H9 (cell line): ENCODE results near the gene MIGA2. TPM values are rescaled to one million over a fixed set of nuclear protein-coding genes. Genes with fewer than 3 reads are reported as not detected.

Experiments
- DNase-seq: peaks from one replicate; pipeline ENCODE4 v3.0.0-alpha.2; 2017
- H2AFZ ChIP-seq: one replicate; pipeline ENCODE4 v1.6.1; 2013; ENCODE audit warnings: mild to moderate bottlenecking, low read length, control low read depth, moderate library complexity
- H2AK5ac ChIP-seq: 2 replicates; pipeline ENCODE4 v1.6.1; 2013; ENCODE audit warnings: low read length, control low read depth, mixed read lengths; ENCODE audit not compliant: insufficient read length
- H2BK120ac ChIP-seq: one replicate; pipeline ENCODE4 v1.6.1; 2013; ENCODE audit warnings: low read depth, mild to moderate bottlenecking, low read length, control low read depth, inconsistent platforms; ENCODE audit not compliant: poor library complexity, severe bottlenecking
- H2BK12ac ChIP-seq: 2 replicates; pipeline ENCODE4 v1.6.1; 2013; ENCODE audit warnings: low read length, control low read depth, mixed read lengths, low read depth; ENCODE audit not compliant: insufficient read length
- H2BK15ac ChIP-seq: 2 replicates; pipeline ENCODE4 v1.6.1; 2013; ENCODE audit warnings: low read depth, low read length, control low read depth
- H2BK20ac ChIP-seq: one replicate; pipeline ENCODE4 v1.6.1; 2013; ENCODE audit warnings: low read depth, mild to moderate bottlenecking, low read length, control low read depth, inconsistent platforms; ENCODE audit not compliant: poor library complexity, severe bottlenecking
- H2BK5ac ChIP-seq: 2 replicates; pipeline ENCODE4 v1.6.1; 2013; ENCODE audit warnings: low read length, control low read depth, mixed read lengths; ENCODE audit not compliant: insufficient read length
- H3K14ac ChIP-seq: 2 replicates; pipeline ENCODE4 v1.6.1; 2013; ENCODE audit warnings: low read length, control low read depth; ENCODE audit not compliant: insufficient read depth
- H3K18ac ChIP-seq: 2 replicates; pipeline ENCODE4 v1.6.1; 2013; ENCODE audit warnings: low read depth, mild to moderate bottlenecking, mixed read lengths, low read length, control low read depth; ENCODE audit not compliant: insufficient read length
- H3K23ac ChIP-seq: 2 replicates; pipeline ENCODE4 v1.6.1; 2013; ENCODE audit warnings: low read length, control low read depth, mixed read lengths, low read depth; ENCODE audit not compliant: insufficient read length
- H3K23me2 ChIP-seq: 2 replicates; pipeline ENCODE4 v1.6.1; 2013; ENCODE audit warnings: low read depth, mild to moderate bottlenecking, mixed read lengths, low read length, control low read depth; ENCODE audit not compliant: insufficient read length, poor library complexity, severe bottlenecking
- H3K27ac ChIP-seq: 2 replicates; pipeline ENCODE4 v1.5.1; 2013; ENCODE audit warnings: low read length, control low read depth, mixed read lengths, low read depth; ENCODE audit not compliant: insufficient read length
- H3K27me3 ChIP-seq: 2 replicates; pipeline ENCODE4 v1.6.1; 2013; ENCODE audit warnings: low read length, control low read depth, inconsistent platforms; ENCODE audit not compliant: insufficient read depth
- H3K4ac ChIP-seq: 2 replicates; pipeline ENCODE4 v1.6.1; 2013; ENCODE audit warnings: low read depth, mild to moderate bottlenecking, control low read depth, inconsistent platforms, low read length, moderate library complexity
- H3K4me1 ChIP-seq: 2 replicates; pipeline ENCODE4 v1.6.1; 2013; ENCODE audit warnings: low read length, control low read depth, inconsistent platforms; ENCODE audit not compliant: insufficient read depth
- H3K4me2 ChIP-seq: 2 replicates; pipeline ENCODE4 v1.6.1; 2013; ENCODE audit warnings: low read length, control low read depth, mixed read lengths; ENCODE audit not compliant: insufficient read length, insufficient read depth
- H3K56ac ChIP-seq: 2 replicates; pipeline ENCODE4 v1.6.1; 2013; ENCODE audit warnings: low read depth, mild to moderate bottlenecking, mixed read lengths, low read length, control low read depth; ENCODE audit not compliant: insufficient read length
- H3K79me1 ChIP-seq: 2 replicates; pipeline ENCODE4 v1.6.1; 2013; ENCODE audit warnings: low read depth, mild to moderate bottlenecking, moderate library complexity, low read length, control low read depth, inconsistent platforms; ENCODE audit not compliant: insufficient read depth, poor library complexity, severe bottlenecking
- H3K79me2 ChIP-seq: 2 replicates; pipeline ENCODE4 v1.6.1; 2013; ENCODE audit warnings: low read length, control low read depth, inconsistent platforms; ENCODE audit not compliant: insufficient read depth
- H3K9ac ChIP-seq: 2 replicates; pipeline ENCODE4 v1.6.1; 2013; ENCODE audit warnings: low read length, control low read depth, mixed read lengths; ENCODE audit not compliant: insufficient read length; ENCODE audit errors: extremely low read depth
- H3K9me3 ChIP-seq: one replicate; pipeline ENCODE4 v1.6.1; 2013; ENCODE audit warnings: low read depth, low read length, inconsistent platforms; ENCODE audit not compliant: control insufficient read depth
- H3T11ph ChIP-seq: one replicate; pipeline ENCODE4 v1.6.1; 2013; ENCODE audit warnings: mild to moderate bottlenecking, low read length, control low read depth, inconsistent platforms
- H4K20me1 ChIP-seq: one replicate; pipeline ENCODE4 v1.6.1; 2013; ENCODE audit not compliant: control insufficient read depth, insufficient read length, insufficient read depth
- H4K5ac ChIP-seq: 2 replicates; pipeline ENCODE4 v1.6.1; 2013; ENCODE audit warnings: low read depth, mild to moderate bottlenecking, mixed read lengths, low read length, control low read depth; ENCODE audit not compliant: insufficient read length
- H4K8ac ChIP-seq: replicated peaks from 2 replicates; pipeline ENCODE4 v1.6.1; 2013; ENCODE audit warnings: low read length, control low read depth, mixed read lengths, low read depth; ENCODE audit not compliant: insufficient read length
- H4K91ac ChIP-seq: 2 replicates; pipeline ENCODE4 v1.6.1; 2013; ENCODE audit warnings: low read depth, mild to moderate bottlenecking, moderate library complexity, mixed read lengths, low read length, control low read depth; ENCODE audit not compliant: insufficient read length
- H3K27ac Mint-ChIP-seq, 3 experiments: 2 replicates in 2 of 3; 3 replicates in 1 of 3; pipeline ENCODE4 v1.8.0; 2020 to 2021; ENCODE audit warnings: mixed read lengths in 3 of 3, mild to moderate bottlenecking in 1 of 3, moderate library complexity in 1 of 3
- H3K27me3 Mint-ChIP-seq: 2 replicates; pipeline ENCODE4 v1.8.0; 2021; ENCODE audit warnings: low read depth, mild to moderate bottlenecking, moderate library complexity, mixed read lengths
- H3K36me3 Mint-ChIP-seq, 3 experiments: 2 replicates in 2 of 3; 3 replicates in 1 of 3; pipeline ENCODE4 v1.8.0; 2020 to 2021; ENCODE audit warnings: low read depth in 3 of 3, mixed read lengths in 3 of 3; ENCODE audit not compliant: insufficient read depth in 1 of 3
- H3K4me1 Mint-ChIP-seq, 2 experiments: 2 replicates each; pipeline ENCODE4 v1.8.0; 2020; ENCODE audit warnings: mixed read lengths in 2 of 2
- H3K4me3 Mint-ChIP-seq, 2 experiments: 2 replicates in 1 of 2; 3 replicates in 1 of 2; pipeline ENCODE4 v1.8.0; 2020 to 2021; ENCODE audit warnings: mild to moderate bottlenecking in 2 of 2, mixed read lengths in 2 of 2, moderate library complexity in 1 of 2
- H3K9me3 Mint-ChIP-seq, 2 experiments: 2 replicates in 1 of 2; 3 replicates in 1 of 2; pipeline ENCODE4 v1.8.0; 2020; ENCODE audit warnings: mild to moderate bottlenecking in 2 of 2, mixed read lengths in 2 of 2, moderate library complexity in 1 of 2
- CTCF ChIP-seq: fragments of 200-600 bp; sonication (generic); conservative IDR thresholded peaks from 3 replicates; pipeline ENCODE4 v1.8.0; 2021; ENCODE audit warnings: antibody characterized with exemption, mild to moderate bottlenecking
- WGBS: extraction: QIAGEN DNeasy Blood & Tissue Kit; methylation state at CpG from one replicate; pipeline ENCODE4 v1.1.7; 2013; ENCODE audit warnings: missing lambda C conversion rate, low lambda C conversion rate, mixed read lengths; ENCODE audit not compliant: insufficient read length; ENCODE audit errors: extremely low coverage; 5-methylcytosine and 5-hydroxymethylcytosine counted together
- total RNA-seq: library from RNA; stranded (reverse); gene quantifications from 2 replicates; pipeline ENCODE4 v1.2.1, GENCODE V29; 2021

The MIGA2 gene
- total RNA-seq, 1 experiment from 2014 or later: 37.8 TPM

- Histone ChIP-seq H2BK12ac (no peak overlapping the region), H2BK5ac (no peak overlapping the region), H3K56ac (no peak overlapping the region), H2AFZ (no peak overlapping the region), H3K4me1 (no peaks in the 10 kb centered on the region; the same call in 1 of the 2 replicates), H3K9ac (no peak overlapping the region), H3K79me2 (no peaks in the 10 kb centered on the region), H3K23ac (no peak overlapping the region), H3K14ac (no peak overlapping the region), H2BK120ac (no peak overlapping the region), H3K27ac (no peak overlapping the region), H4K8ac (no peak overlapping the region), H2BK20ac (no peak overlapping the region), H4K20me1 (no peaks in the 10 kb centered on the region), H2AK5ac (no peak overlapping the region), H3K4ac (no peak overlapping the region), H3K79me1 (no peaks in the 10 kb centered on the region), H4K91ac (no peak overlapping the region), H3K4me2 (no peak overlapping the region), H4K5ac (no peak overlapping the region), H3K23me2 (no peaks in the 10 kb centered on the region), H3K18ac (no peak overlapping the region), H3T11ph (no peak overlapping the region), H3K27me3 (no peaks in the 10 kb centered on the region), H3K9me3 (no peaks in the 10 kb centered on the region), H2BK15ac (no peak overlapping the region)
- no peak for DNase-seq
- Mint-ChIP-seq H3K4me1 (peaks cover 6 to 10% of the 10 kb centered on the region in 2 experiments; a peak in 3 of 4 replicates), H3K4me3 (no peak overlapping the region), H3K27ac (no peak overlapping the region), H3K36me3 (peaks cover 0 to 4% (median 0%) of the 10 kb centered on the region in 3 experiments; a peak in 3 of 7 replicates), H3K9me3 (no peaks in the 10 kb centered on the region), H3K27me3 (peaks cover 27% of the 10 kb centered on the region)
- WGBS: no CpG with 5 or more reads among the region's 4 CpGs
- no peak for TF ChIP-seq CTCF
Observed at GRCh38 chr9:129103595-129103965, 67.2 kb downstream of the MIGA2 start.
